Heart right ventricle (tissue), 16 donors: ENCODE measurements around the gene CDCA5. TPM values are rescaled to one million over a fixed set of nuclear protein-coding genes. Genes with fewer than 3 reads are reported as not detected.
"Not testable (repeated sequence)": the region's sequence is repeated elsewhere in the genome, so short reads cannot be mapped to it uniquely, and the experiment has no call there.

Source experiments
- ATAC-seq, 8 donors: fragments of 200-7000 bp; cut with Tn5 transposase; one replicate each; pipeline ENCODE4 v1.9.1; 2020; ENCODE audit warnings: mild to moderate bottlenecking in 8 of 8, moderate library complexity in 8 of 8, moderate number of reproducible peaks in 1 of 8
- DNase-seq, 2 donors: peaks; one replicate each; pipeline ENCODE4 v3.0.0-alpha.2; 2020
- H3K27ac ChIP-seq, 10 donors: fragments of 200-600 bp; sonication (generic) in 2 of 10; one replicate each; pipeline versions ENCODE4 v1.5.0 to v1.8.0; 2020 to 2022; ENCODE audit warnings: mild to moderate bottlenecking in 3 of 10
- H3K27me3 ChIP-seq, 7 donors: fragments of 200-600 bp; one replicate each; pipeline ENCODE4 v1.8.0; 2021 to 2022; ENCODE audit warnings: mild to moderate bottlenecking in 2 of 7
- H3K36me3 ChIP-seq, 9 donors: fragments of 200-600 bp; sonication (generic) in 1 of 9; one replicate each; pipeline versions ENCODE4 v1.5.0 to v1.8.0; 2020 to 2022; ENCODE audit warnings: mild to moderate bottlenecking in 2 of 9
- H3K4me1 ChIP-seq, 9 donors: fragments of 200-600 bp; sonication (generic) in 1 of 9; one replicate each; pipeline versions ENCODE4 v1.5.0 to v1.8.0; 2020 to 2022; ENCODE audit warnings: mild to moderate bottlenecking in 4 of 9
- H3K4me3 ChIP-seq, 10 donors: fragments of 200-600 bp; sonication (generic) in 2 of 10; one replicate each; pipeline versions ENCODE4 v1.5.0 to v1.8.0; 2020 to 2022; ENCODE audit warnings: mild to moderate bottlenecking in 7 of 10, moderate library complexity in 2 of 10
- H3K9me3 ChIP-seq, 11 donors: fragments of 200-600 bp in 10 of 11; sonication (generic) in 2 of 11; one replicate each; pipeline versions ENCODE4 v1.5.0 to v1.8.0; 2013 to 2022; ENCODE audit warnings: mild to moderate bottlenecking in 2 of 11, control low read depth in 1 of 11, moderate library complexity in 1 of 11
- CTCF ChIP-seq, 9 donors: fragments of 200-600 bp; sonication (generic) in 2 of 9; IDR thresholded peaks; one replicate each; pipeline versions ENCODE4 v1.5.0 to v1.8.0; 2021 to 2022; ENCODE audit warnings: antibody characterized with exemption in 9 of 9, mild to moderate bottlenecking in 5 of 9, moderate library complexity in 1 of 9
- WGBS, 2 donors: extraction: QIAGEN DNeasy Blood & Tissue Kit; methylation state at CpG; one replicate each; pipeline ENCODE4 v1.1.7; 2013; ENCODE audit warnings: inconsistent platforms in 1 of 2; 5-methylcytosine and 5-hydroxymethylcytosine counted together
- intact Hi-C, 10 donors: fragments of 100-400 bp; cut with DNase I; formaldehyde crosslinking; loops; one replicate each; pipeline versions ENCODE4 v1.11.1 to v1.14.2; 2022
- polyA plus RNA-seq, 2 donors: library from polyadenylated mRNA; stranded (reverse); fragments of 200-250 nt; gene quantifications; one replicate each; pipeline ENCODE4 v1.2.3, GENCODE V29; 2013
- total RNA-seq, 10 donors: library from RNA; stranded (reverse); fragmentation: NEBNext Ultra II Directional in 3 of 10; extraction: Animal tissue kit (Norgen Biotek cat#: 25700) in 3 of 10; gene quantifications; one replicate each; pipeline versions ENCODE4 v1.2.1 to v1.2.4, GENCODE V29; 2021 to 2023
- donor health status: Arrhythmogenic right ventricular cardiomyopathy.
- donor health status: ischemic (EF 13 %, LVEDD 7.1; RV severe dilation, severe dysfunction).
- donor health status: healthy with polysubstance abuse.
- donor health status: DM: no; HTN: yes; CAD: no.
- donor health status: DM: no; HTN: no; CAD: no.
- donor health status: ischemic (EF 25% LVEDD 6.9; RV normal size, moderate dysfunction).
- donor health status: ischemic (EF 25% LVEDD 5.7; RV mildly dilated, moderate dysfunction).
- donor health status: healthy.
- donor health status: DM: yes; HTN: yes; CAD: no.
- donor health status: Ischemic cardiomyopathy.
- donor health status: ischemic (EF 35%, LVEDD 5.7; RV mildly dilated, moderate dysfunction).
- donor health status: nonischemic (EF 11% LVEDD 7.7; RV severe dilation, severe dysfunction).
- donor health status: DM: yes; HTN: yes; CAD: no.
- donor health status: PGD.
- donor health status: ischemic (EF 29% LVEDD 5.4; RV normal size, mild dysfunction).
- donor health status: nonischemic (EF 23%, LVEDD 6.1; RV moderate dilation, normal function).

The CDCA5 gene
- total and polyA plus RNA-seq, 12 donors = 0.45 to 5.3 (median 0.90) TPM

- Histone ChIP-seq H3K9me3 (no peaks in the 10 kb centered on the region), H3K4me3 (peak overlapping the region; percentile 65 to 100 (median 92)), H3K36me3 (peaks cover 0 to 63% (median 40%) of the 10 kb centered on the region in 9 donors), H3K4me1 (peaks cover 6 to 57% (median 35%) of the 10 kb centered on the region in 9 donors), H3K27ac (peak overlapping the region; percentile 59 to 98 (median 90)), H3K27me3 (no peaks in the 10 kb centered on the region)
- no peak for ATAC-seq
- DNase-seq = no peak
- intact Hi-C loops = loop anchor here in 3 of 10 donors (5.0 kb wide), 3 partner anchors 39 to 109 kb away; partner anchors contain the start of genes CDCA5 (in 2 of the 3), ZFPL1 (in 2 of the 3), ARL2 (in 1 of the 3) and SNX15 (in 1 of the 3)
- WGBS, 2 donors = 1 to 2% methylated on average over 22 of the region's 22 CpGs
- no peak for TF ChIP-seq CTCF (IDR thresholded peaks at IDR 0.05)
Observed at GRCh38 chr11:65121447-65121864, 37.6 kb upstream of the CDCA5 start.

- no peak for TF ChIP-seq CTCF (IDR thresholded peaks at IDR 0.05)
- H3K36me3 ChIP-seq = peaks cover 0 to 61% (median 34%) of the 10 kb centered on the region in 9 donors
- peaks cover 9 to 63% (median 42%) of the 10 kb centered on the region in 9 donors for H3K4me1 ChIP-seq
- peak overlapping the region in 9 of 10 donors; percentile 83 to 98 (median 93) for H3K27ac ChIP-seq
- no peaks in the 10 kb centered on the region for H3K27me3 ChIP-seq
- intact Hi-C loops = loop anchor here in 3 of 10 donors (5.0 kb wide), 3 partner anchors 39 to 109 kb away; partner anchors contain the start of genes CDCA5 (in 2 of the 3), ZFPL1 (in 2 of the 3), ARL2 (in 1 of the 3) and SNX15 (in 1 of the 3)
- no peaks in the 10 kb centered on the region for H3K9me3 ChIP-seq
- no peak for ATAC-seq
- 73 to 77% methylated on average over 3 of the region's 3 CpGs for WGBS, 2 donors
- peak overlapping the region; percentile 65 to 100 (median 92) for H3K4me3 ChIP-seq
- DNase-seq = no peak
Observed at GRCh38 chr11:65120831-65121230, 37.0 kb upstream of the CDCA5 start.

DNA sequence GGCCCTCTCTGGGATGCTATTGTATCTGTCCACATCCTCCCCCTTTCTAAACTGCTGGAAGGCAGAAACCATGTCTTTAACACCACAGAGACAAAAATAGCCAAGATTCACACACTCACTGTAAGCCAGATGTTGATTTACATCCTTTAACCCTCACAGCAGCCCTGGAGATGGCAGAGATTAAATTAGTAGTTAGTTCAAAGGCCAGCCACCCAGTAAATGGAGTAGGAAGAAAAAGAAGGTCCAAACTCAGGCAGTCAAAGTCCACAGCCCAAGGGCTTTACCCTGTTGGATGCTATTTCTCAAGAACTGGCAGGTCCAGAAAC lies 35.8 kb upstream of the CDCA5 start:
- no peak overlapping the region for H3K4me3 ChIP-seq
- ATAC-seq (no peak), DNase-seq (no peak)
- intact Hi-C loops = loop anchor here in 5 of 10 donors (2.0 to 10.0 kb wide), 9 partner anchors 63 to 345 kb away; partner anchors contain the start of genes ARL2 (in 3 of the 5), CAPN1 (in 1 of the 5), PPP2R5B (in 1 of the 5) and SF1 (in 1 of the 5)
- no peaks in the 10 kb centered on the region for H3K27me3 ChIP-seq
- H3K36me3 ChIP-seq = peaks cover 0 to 56% (median 29%) of the 10 kb centered on the region in 9 donors
- no peak overlapping the region for H3K27ac ChIP-seq
- no peak for TF ChIP-seq CTCF (IDR thresholded peaks at IDR 0.05)
- peaks cover 9 to 66% (median 43%) of the 10 kb centered on the region in 9 donors for H3K4me1 ChIP-seq
- H3K9me3 ChIP-seq = no peaks in the 10 kb centered on the region

DNA sequence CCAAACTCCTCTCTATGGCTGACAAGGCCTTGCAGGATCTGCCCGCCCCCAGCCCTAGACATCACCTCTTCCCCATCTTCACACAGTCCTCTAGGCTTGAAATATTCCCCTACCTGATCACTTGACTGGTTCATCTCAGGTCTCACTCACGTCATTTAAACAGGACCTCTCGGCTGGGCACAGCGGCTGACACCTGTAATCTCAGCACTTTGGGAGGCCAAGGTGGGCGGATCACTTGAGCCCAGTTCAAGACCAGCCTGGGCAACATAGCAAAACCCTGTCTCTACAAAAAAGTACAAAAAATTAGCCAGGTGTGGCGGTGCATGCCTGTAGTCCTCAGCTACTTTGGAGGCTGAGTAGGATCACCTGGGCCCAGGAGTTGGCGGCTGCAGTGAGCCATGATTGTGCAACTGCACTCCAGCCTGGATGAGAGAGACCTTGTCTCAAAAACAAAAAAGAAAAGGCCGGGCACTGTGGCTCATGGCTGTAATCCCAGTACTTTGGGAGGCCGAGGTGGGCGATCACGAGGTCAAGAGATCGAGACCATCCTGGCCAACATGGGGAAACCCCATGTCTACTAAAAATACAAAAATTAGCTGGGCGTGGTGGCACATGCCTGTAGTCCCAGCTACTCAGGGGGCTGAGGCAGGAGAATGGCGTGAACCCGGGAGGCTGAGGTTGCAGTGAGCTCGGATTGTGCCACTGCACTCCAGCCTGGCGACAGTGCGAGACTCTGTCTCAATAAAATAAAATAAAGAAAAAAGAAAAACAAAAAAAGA lies 35.2 kb upstream of the CDCA5 start:
- H3K27ac ChIP-seq = peak overlapping the region in 3 of 10 donors; percentile 9 to 95 (median 46)
- H3K4me3 ChIP-seq, H3K27me3 ChIP-seq, H3K9me3 ChIP-seq, ATAC-seq, DNase-seq: not testable (repeated sequence)
- WGBS, 2 donors = 91 to 93% methylated on average over 18 of the region's 18 CpGs
- intact Hi-C loops = loop anchor here in 5 of 10 donors (2.0 to 10.0 kb wide), 9 partner anchors 63 to 344 kb away; partner anchors contain the start of genes ARL2 (in 3 of the 5), CAPN1 (in 1 of the 5), PPP2R5B (in 1 of the 5) and SF1 (in 1 of the 5)
- H3K4me1 ChIP-seq = peaks cover 9 to 67% (median 43%) of the 10 kb centered on the region in 9 donors
- peaks cover 0 to 52% (median 24%) of the 10 kb centered on the region in 9 donors for H3K36me3 ChIP-seq
